Measurements from ENCODE around the gene GSDMA. TPM values are rescaled to one million over a fixed set of nuclear protein-coding genes. Genes with fewer than 3 reads are reported as not detected.
"Not testable (repeated sequence)": the region's sequence is repeated elsewhere in the genome, so short reads cannot be mapped to it uniquely, and the experiment has no call there.

Gene GSDMA
- total RNA-seq, 1 donor from 2014 or later, result 2.2 TPM

DNA sequence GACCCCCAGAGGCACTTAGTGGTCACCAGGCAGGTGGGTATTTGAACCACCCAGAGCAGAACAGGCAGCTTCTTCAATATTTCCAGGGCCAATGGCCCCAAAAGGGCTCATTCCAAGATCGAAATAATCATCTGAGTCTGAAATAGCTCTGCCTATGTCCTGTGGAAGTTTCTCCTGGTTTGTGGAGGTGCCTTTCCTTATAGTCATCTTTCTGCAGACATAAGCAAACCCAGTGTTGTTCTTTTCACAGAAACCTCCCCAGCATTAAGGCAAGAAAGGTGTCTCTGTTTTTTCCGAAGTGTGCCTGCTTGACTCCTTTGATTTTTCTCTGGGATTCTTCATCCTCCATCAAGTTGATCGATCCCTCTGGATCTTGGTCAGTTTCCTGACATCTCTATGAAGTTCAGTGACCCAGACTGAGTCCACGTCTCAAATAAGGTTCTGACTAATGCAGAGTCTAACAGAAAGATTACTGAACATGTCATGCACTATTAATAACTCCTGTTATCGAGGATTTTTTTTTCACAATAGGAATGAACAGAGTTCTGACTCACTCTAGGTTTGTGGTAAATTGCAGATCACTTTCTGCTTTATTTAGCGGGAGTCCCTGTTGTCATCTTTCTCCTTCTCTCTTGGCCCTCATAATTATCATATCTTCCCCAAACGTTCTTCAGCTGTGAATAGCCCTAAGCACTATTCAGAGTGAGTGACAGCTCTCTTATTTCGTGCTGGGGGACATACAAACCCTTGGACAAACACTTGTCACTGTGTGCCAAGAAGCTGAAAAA is 33.8 kb upstream of the GSDMA start:
- no peak for DNase-seq (ENCODE audit: low spot score)

DNA sequence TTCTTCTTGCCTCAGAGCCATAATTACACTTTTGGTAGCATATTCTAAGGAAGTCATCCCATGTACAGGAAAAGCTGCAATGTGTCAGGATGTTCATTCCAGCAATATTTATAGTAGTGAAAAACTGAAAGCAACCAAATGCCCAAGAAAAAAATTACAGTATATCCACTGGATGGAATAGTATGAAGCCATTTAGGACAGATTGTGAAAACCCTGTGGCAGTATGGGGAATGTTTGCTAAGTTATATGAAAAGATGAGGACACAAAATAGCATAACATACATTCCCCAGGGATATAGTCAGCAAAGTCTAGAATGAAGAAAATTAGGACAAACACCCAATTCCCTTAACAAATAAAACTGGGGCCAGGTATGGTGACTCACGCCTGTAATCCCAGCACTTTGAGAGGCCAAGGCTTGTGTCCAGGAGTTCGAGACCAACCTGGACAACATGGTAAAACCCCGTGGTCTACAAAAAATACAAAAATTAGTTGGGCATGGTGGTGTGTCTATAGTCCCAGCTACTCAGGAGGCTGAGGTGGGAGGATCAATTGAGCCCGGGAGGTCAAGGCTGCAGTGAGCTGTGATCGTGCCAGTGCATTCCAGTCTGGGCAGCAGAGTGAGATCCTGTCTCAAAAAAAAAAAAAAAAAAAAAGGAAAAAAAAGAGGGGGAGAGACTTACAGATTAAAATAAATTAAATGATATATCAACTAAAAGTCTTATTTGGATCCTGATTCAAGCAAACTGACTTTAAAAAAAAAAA is 33.0 kb upstream of the GSDMA start:
- no peak for DNase-seq (ENCODE audit: low spot score)

DNA sequence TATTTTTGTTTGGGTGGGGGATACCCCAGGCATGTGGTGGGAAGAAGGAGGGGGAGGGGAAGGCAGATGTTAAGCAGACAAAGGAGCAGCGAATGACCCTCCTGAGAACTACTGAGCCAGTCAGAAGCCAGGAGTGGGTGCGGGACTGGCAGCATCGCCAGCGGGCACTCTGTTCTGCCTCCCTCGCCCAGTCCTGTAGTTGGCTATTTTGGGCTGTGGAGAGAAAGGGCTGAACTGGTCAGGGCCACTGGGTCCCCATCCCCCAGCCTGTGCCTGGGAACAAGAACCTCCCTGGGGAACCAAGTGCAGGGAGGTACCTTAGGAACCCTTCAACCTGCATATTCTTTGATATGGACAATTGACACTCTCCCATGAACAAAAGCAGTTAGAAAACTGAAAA is 28.9 kb upstream of the GSDMA start:
- no peak for DNase-seq (ENCODE audit: low spot score)

DNA sequence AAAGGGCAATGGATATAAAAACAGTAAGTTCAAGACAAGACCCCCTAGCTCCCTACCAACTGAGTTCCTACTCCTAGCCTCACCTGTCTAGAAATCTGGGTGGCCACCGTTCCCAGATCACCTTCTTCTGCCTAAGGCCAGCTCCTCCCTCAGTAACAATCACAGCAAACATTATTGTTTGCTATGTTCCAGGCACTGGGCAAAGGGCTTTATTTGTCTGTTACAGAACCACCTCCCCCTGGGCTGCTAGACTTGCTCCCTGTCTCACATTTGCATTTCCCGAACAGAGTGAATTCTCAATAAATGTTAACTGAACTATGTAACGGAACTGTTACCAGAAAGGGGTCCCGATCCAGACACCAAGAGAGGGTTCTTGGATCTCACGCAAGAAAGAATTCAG is 28.5 kb upstream of the GSDMA start:
- no peak for DNase-seq (ENCODE audit: low spot score)

DNA sequence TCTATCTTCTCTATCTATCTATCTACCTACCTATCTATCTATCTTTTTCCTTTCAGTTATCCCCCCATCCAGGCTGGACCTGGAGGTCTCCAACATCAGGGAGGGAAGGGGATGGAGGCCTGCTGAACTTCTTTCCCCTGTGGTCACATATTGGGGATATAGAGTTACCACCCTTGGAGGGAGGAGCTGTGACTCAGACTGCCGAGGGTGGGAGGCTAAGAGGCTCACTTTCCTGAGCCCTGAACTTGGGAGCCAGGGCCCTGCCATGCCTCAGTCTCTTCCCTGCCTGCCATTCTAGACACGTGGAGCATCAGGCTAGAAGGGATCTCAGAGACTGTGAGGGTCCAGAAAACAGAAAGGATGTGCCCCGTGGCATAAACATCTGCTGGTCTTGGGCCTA is 26.9 kb upstream of the GSDMA start:
- DNase-seq (ENCODE audit: low spot score), result no peak

DNA sequence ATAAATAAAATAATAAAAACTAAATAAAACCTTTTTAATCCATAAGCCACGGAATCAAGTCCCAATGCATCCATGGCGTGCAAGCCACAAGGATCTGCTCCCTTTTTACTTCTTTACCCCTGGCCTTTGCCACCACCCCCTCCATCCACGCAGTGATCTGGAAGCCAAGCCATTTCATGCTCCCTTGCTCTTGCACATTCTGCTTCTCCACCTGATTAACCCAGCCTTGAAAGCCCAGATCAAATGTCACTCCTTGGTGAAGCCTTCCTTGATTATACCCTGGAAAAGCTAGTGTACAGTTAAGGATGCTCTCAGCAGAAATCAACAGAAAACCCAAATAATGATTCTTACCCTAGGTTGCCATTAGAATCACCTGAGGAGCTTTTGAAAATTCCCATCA is 25.4 kb upstream of the GSDMA start:
- no peak for DNase-seq (ENCODE audit: low spot score)

DNA sequence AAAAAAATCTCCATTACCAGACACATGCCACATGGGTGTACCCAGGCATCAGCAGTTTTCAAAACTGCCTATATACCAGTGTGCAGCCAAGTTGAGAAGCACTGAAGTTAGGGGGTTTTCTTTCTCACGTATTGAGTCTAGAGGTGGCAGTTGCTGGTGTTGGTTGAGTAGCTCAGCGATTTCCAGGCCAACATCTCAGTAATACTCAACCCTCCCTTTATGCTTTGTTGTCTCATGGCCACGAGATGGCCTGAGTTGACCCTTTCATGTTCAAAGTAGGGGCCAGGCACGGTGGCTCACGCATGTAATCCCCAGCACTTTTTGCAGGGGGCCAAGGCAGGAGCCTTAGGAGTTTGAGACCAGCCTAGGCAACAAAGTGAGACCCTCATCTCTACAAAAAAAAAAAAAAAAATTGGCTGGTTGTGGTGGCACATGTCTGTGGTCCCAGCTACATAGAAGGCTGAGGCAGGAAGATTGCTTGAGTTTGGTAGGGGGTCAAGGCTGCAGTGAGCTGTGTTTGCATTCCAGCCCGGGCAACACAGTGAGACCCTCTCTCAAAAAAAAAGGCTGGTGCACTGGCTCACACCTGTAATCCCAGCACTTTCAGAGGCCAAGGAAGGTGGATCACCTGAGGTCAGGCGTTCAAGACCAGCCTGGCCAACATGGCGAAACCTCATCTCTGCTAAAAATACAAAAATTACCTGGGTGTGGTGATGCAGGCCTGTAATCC is 24.5 kb upstream of the GSDMA start:
- no peak for DNase-seq (ENCODE audit: low spot score)

DNA sequence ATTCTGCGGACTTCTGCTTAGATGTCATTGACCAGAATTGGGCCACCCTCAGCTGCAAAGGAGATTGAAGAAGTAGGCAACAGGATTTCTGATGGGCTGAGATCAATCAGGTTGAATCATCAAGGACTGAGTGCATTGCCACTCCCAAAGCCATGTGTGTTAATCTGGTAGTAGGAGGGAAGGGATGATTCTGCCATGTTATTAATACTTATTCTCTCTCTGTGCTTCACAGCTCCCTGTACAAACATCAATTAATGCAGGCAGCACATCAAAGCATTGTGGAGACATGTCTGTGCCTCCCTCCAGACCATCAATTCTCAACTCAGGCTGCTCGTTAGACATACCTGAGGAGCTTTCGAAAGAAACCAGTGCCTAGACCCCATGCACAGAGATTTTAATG is 23.7 kb upstream of the GSDMA start:
- no peak for DNase-seq (ENCODE audit: low spot score)

DNA sequence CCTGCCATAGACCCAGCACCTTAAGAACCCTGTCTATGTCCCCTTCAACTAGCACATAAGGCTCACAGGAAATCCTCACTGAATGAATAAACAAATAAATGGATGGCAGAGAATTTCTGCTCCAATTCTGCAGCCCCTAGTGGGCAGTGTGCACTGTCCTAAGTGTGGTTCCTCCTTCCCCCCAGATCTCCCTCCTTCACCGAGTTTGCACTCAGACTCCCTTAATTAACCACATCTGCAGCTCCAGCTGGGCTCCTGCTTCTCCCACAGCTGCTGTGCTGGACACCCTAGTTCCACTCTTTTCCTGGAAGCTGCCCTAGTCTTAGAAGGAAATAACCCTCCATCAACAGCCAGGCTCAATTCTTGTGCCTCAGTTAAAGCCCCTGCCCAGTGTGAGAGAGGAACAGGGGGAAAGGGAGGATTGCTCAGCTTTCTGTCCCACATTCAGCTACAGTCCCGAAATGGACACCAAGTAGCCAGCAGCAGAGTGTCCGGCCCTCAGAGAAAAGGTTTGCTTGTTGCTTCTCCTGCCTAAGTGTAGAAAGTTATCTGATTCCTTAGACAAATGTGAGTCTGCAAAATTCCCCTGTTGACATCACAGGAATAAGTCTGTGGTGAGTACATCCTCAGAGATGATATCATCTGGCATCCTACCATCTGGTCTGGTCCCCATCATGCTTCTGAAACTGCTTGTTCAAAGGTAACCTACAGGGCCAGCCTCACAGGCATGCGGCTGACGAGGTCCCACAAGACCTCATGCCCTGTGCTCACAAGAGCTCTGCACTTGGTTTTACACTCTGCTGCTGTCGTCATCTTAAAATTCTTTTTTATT is 23.0 kb upstream of the GSDMA start:
- DNase-seq (ENCODE audit: low spot score), result no peak

DNA sequence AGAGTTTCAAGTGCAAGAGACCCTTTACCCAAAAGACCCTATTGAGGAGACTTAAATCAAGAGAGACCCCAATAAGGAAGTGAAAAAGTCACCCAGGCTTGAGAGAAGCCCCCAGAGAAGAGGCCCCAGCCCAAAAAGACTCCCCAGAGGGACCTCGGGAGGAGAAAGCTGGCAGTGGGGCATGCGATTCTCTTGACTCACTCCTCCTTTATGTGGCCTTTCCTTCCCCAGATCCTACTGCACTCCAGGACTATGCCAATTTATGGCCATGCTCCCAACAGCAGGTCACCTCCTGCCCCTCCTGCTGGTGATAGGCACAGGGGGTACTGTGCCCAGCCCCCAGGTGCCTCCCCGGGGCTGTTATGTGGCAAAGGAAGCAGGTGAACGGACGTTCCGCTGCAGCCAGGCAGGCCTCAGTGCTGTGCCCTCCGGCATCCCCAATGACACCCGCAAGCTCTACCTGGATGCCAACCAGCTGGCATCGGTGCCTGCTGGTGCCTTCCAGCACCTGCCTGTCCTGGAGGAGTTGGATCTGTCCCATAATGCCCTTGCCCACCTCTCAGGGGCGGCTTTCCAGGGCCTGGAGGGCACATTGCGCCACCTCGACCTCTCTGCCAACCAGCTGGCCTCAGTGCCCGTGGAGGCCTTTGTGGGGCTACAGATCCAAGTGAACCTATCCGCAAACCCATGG is 19.0 kb upstream of the GSDMA start:
- DNase-seq (ENCODE audit: low spot score), result no peak

DNA sequence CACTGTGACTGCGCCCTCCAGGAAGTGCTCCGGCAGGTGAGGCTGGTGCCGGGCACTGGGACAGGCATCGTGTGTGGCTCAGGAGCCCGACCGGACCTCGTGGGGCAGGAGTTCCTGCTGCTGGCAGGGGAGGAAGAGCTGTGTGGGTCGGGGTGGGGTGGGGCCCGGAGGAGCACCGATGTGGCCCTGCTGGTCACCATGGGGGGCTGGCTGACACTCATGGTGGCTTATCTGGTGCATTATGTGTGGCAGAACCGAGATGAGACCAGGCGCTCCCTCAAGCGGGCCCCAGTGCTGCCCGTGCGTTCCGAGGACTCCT is 18.5 kb upstream of the GSDMA start:
- DNase-seq (ENCODE audit: low spot score), result no peak

DNA sequence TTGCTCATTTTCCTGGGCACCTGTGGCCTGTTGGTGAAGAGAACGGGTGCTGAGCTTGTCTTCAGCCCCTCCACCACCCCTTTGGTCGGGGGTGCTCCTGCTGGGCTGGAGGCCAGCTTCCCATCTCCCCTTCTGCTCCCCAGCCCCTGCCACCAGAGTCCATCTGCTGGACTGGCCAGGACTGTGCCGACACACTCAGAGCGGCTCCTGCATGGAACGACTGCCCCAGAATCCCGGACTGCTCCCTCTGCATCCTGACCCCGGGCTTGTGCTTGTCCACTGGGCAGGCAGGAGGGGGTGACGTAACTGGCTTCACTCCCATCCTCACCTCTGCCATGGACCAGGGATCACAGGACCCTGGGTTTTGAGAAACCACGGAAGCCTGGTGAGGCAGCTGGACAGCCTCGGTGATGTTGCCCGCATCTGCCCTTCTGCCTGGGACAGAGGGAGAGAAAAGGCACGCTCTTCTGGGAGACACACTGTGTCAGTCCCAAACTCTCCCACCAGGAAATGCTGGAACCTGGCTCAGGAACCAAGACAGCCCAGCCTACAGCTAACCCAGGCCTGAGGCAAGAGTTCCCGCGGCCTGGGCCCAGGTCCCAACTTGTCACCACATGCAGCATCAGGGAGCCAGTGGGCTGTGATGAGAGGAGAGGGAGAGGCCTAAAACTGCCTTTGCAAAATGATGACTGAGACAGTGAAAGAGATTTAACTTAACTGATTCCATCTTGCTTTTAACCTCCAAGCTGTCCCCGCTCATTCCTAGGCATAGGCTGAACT is 16.1 kb upstream of the GSDMA start:
- no peak for DNase-seq (ENCODE audit: low spot score)

DNA sequence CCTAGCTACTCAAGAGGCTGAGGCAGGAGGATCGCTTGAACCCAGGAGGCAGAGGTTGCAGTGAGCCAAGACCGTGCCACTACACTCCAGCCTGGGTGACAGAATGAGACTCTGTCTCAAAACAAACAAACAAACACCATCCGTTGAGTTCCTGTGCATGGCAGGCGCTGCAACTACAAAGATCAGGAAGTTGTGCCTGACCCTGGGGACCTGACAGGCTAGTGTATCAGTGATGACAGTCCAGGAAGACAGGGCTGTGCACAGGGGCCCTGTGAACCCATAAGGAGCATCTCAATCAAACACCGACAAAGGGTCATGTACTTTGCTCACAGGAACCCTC is 14.3 kb upstream of the GSDMA start:
- DNase-seq (ENCODE audit: low spot score), result not testable (repeated sequence)

DNA sequence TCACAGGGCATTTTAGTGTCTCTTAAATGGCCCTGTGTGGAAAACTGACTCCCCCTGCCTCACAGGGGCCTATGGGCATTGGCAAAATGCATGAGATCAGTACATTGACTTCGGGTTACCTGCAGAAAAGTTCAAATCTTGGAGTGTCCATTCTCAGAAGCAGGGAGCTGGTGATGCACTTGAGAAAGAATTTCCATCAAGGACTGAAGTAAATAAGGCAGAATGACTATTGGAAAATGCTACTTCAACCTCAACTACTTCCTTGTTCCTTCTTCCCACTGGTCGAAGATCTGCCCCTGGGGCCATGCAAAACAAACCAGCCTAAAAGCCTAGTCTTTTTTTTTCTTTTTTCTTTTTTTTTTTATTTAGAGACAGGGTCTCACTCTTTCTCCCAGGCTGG is 13.8 kb upstream of the GSDMA start:
- no peak for DNase-seq (ENCODE audit: low spot score)

DNA sequence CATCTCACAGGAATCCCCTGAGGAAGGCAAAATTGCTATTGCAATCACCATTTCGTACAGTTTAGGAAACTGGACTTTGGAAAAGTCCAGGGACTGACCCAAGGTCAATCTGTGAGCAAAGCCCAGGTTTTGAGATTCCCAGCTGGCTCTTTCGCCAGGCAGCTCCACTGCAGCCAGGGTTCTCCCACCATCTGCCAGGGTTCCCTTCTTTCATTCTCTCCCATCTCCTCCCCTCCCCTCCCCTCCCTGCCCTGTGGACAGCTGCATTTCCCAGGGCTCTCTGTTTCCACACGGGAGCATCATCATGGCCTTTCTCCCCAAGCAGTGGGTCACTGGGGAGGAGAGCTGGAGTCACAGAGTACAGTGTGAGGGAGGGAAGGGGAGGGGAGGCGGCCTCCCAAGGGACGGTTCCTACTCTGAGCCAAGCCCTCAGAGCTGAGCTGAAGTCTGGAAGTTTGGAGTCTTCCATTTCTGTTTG is 11.9 kb upstream of the GSDMA start:
- no peak for DNase-seq (ENCODE audit: low spot score)

DNA sequence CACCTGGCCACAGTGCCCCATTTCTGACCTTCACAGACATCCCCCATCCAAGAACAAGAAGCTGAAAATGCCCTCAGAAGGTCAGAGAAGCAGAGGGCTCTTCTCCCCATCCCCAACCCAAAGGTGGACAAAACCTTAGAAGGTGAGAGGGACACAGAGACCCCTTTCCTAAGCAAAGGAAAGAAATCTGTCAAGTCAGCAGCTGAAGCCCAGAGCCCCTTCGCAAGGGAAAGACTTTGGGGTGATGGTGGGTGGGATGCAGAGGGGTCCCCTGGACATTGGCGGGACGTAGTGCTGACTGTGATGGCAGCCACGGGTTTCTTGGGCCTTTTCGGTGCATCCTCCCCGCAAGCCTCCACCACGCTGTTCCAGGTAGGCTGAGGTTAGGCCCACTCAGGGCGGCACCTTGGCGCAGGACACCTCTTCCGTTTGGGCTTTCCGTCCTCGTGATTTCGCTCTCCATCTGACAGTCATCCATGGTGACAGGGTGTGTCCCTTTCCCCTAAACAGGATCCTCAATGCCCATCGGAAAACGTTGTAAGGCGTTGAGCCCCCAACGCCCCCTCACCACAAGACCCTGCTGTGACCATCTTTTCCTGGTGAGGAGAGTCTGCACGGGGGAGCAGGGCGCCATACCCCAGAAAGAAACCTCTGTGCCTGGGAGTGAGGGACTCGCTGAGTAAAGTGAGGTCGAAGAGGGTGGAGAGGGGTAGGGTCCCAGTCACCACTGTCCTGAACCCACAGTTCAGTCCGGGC is 10.7 kb upstream of the GSDMA start:
- no peak for DNase-seq (ENCODE audit: low spot score)

DNA sequence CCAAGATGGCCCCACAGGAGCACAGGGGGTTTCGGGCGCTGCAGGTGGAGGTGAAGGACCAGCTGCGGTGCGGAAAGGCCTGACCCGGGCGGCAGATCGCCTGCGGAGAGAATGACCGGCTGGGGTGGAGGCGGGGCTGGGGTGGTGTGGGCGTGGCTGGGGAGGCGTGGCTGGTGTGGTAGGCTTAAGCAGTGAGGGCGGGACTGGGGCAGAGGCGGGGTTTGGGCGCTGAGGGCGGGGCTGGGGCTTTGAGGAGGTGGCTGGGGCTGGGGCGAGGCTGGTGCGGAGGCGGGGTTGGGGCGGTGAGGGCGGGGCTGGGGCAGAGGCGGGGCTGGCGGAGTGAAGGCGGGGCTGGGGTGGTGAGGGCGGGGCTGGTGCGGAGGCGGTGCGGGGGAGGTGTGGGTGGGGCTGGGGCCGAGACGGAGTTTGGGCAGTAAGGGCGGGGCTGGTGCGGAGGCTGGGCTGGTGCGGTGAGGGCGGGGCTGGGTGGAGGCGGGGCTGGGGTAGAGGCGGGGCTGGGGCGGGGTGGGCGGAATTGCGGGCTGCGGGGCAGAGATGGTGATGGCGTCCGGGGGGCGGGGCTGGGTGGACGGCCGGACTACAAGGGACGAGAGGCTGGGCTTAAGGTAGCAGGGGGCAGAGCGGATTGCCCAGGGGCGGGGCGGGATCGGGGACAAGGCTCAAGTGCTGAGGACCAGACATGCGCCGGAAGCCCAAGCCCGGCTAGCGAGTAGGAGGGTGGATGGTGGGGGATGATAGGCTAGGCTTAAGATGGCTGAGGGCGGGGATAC is 9.9 kb upstream of the GSDMA start:
- DNase-seq (ENCODE audit: low spot score), result peak; percentile 99

DNA sequence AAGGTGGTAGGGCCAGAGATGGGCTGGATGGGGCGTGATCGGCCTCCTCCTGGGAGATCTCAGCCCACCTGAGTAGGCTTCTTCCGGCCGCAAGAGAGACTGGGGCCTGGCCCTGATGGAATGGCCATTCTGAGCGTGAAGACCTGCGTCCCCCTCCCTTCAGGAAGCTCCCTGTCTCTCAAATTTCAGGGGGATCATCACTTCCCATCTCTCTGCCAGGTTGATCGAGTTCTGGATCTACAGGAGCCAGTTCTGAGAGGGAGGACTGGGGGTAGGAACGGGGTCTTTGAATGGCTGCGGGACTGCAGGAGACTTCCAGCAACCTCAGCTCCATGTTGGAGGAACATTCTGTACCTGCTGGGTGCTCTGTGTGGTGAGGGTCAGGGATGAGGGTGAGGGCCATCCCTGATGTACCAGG is 9.3 kb upstream of the GSDMA start:
- no peak for DNase-seq (ENCODE audit: low spot score)

All from mesenteric fat pad (tissue), 1 donor.